ENCODE data around the gene CSNK1G2.

The CSNK1G2 gene

DNA sequence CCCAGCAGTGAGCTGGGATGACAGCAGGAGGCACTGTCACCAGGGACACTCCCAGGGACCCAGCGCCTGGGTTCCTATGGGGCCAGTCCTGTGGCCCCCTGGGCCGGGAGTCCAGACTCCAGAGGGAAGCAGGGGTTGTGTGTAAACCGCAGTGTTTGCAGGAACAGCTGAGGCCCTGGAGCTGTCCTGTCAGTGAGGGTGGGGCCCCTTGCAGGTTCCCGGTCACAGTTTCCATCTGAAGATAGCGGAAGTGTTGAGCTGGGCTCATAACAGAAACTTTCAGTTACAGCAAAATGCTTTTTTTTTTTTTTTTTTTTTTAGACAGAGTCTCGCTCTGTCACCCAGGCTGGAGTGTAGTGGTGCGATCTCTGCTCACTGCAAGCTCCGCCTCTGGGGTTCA lies 17.7 kb upstream of the CSNK1G2 start:
- H3K27me3 Mint-ChIP-seq = no peaks in the 10 kb centered on the region
- no peak for DNase-seq (ENCODE audit: low spot score in 2 of 2)
- H3K27ac Mint-ChIP-seq (ENCODE audit: low read depth) = no peak overlapping the region
- H3K4me3 Mint-ChIP-seq = peak overlapping the region; percentile 23
- H3K4me1 Mint-ChIP-seq = peaks cover 8% of the 10 kb centered on the region
- ATAC-seq (replicated peaks; ENCODE audit: extremely low read depth, poor library complexity, severe bottlenecking) = peak; percentile 57
- H3K9me3 Mint-ChIP-seq = no peaks in the 10 kb centered on the region
- H3K36me3 Mint-ChIP-seq (ENCODE audit: insufficient read depth) = peaks cover 14% of the 10 kb centered on the region

DNA sequence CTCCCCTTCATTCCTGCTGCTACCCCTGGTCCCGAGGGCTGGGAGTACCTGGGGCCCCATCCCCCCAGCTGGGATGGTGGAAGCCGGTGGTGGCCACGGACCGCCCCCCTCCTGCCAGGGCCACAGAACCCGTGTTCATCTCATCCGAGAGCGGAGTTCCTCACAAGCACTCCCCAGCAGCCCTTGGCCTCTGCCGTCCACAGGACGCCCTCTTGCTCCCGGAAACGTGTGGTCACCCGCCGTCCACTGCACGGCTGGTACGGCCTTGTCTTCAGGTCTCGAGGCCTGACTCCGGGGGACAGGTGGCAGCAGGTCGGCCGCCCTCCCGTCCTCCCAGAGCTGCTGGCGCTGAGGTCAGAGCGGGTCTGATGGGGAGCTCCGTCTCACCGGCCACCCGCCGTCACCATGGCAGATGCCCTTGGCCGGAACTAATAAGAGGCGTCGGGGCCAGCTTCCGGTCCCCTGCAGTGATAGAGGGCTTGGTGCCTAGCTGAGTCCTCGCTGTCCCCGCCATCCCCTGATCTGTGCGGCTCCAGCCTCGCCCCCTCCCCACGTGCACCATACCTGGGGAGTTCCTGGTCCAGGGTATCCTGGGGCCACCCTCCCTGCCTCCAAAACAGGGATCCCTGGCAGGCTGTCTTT lies 16.5 kb upstream of the CSNK1G2 start:
- Mint-ChIP-seq H3K4me3 (no peak overlapping the region), H3K9me3 (no peaks in the 10 kb centered on the region), H3K36me3 (ENCODE audit: insufficient read depth) (peaks cover 12% of the 10 kb centered on the region), H3K27ac (ENCODE audit: low read depth) (no peak overlapping the region), H3K4me1 (peaks cover 8% of the 10 kb centered on the region), H3K27me3 (no peaks in the 10 kb centered on the region)
- ATAC-seq (replicated peaks; ENCODE audit: extremely low read depth, poor library complexity, severe bottlenecking) (no peak), DNase-seq (ENCODE audit: low spot score in 2 of 2) (no peak)

DNA sequence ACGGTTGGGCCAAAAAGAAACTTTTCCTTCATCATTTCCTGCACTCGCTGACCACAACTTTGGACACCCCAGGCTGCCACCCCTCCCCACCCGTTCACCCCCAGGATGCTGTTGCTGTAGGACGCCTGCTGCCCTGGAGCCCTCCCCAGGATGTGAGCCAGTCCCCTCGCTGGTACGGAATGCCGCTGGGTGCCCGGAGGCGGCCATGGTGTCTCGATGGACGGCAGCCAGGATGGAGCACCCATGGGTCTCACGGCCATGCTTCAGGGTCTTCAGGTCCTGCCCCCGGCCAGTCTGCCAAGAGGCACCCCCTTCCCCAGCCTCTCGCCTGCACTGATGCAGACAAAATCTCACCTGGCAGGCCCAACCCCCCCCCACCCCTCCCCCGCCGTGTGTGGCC lies 15.4 kb upstream of the CSNK1G2 start:
- H3K36me3 Mint-ChIP-seq (ENCODE audit: insufficient read depth) = peaks cover 11% of the 10 kb centered on the region
- no peak overlapping the region for H3K4me3 Mint-ChIP-seq
- no peaks in the 10 kb centered on the region for H3K9me3 Mint-ChIP-seq
- H3K4me1 Mint-ChIP-seq = peaks cover 14% of the 10 kb centered on the region
- no peak overlapping the region for H3K27ac Mint-ChIP-seq (ENCODE audit: low read depth)
- ATAC-seq (replicated peaks; ENCODE audit: extremely low read depth, poor library complexity, severe bottlenecking) (no peak), DNase-seq (ENCODE audit: low spot score in 2 of 2) (no peak)
- no peaks in the 10 kb centered on the region for H3K27me3 Mint-ChIP-seq

DNA sequence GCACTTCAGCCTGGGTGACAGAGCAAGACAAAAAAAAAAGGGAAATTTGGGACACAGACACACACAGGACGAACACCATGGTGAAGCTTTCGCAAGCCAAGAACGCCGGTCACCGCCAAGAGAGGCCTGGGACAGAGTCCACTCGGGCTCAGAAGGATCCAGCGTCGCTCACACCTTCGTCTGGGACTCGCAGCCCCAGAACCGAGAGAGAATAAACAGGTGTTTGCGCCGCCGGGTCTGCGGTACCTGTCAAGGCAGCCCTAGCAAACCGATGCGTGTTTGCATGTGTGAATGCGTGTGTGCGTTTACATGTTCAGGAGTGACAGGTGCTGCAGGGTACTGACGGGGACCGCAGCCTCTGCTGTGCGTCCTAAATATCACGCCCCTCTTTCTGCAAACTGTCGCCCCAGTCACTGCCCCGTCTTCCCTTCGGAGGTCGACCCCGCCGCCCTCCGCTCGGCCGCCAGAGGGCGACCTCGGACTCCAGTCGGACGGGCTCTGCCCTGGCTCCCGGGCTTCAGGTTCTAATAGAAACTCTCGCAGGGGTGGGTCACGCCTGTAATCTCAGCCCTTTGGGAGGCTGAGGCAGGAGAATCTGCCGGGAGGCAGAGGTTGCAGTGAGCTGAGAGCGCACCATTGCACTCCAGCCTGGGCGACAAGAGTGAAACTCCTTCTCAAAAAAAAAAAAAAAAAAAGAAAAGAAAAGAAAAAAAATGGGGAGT lies 11.8 kb upstream of the CSNK1G2 start:
- peak overlapping the region; percentile 87 for H3K27ac Mint-ChIP-seq (ENCODE audit: low read depth)
- DNase-seq (ENCODE audit: low spot score in 2 of 2) = peak; percentile 76 to 78

GRCh38 chr19:1931445-1931844 lies 9.5 kb upstream of the CSNK1G2 start:
- Mint-ChIP-seq H3K4me3 (no peak overlapping the region), H3K36me3 (ENCODE audit: insufficient read depth) (peaks cover 10% of the 10 kb centered on the region), H3K27ac (ENCODE audit: low read depth) (no peak overlapping the region), H3K27me3 (no peaks in the 10 kb centered on the region), H3K9me3 (no peaks in the 10 kb centered on the region), H3K4me1 (peaks cover 28% of the 10 kb centered on the region)
- DNase-seq (ENCODE audit: low spot score in 2 of 2) = no peak
- ATAC-seq (replicated peaks; ENCODE audit: extremely low read depth, poor library complexity, severe bottlenecking) = no peak

More for the DNA sequence above, 11.8 kb upstream of the CSNK1G2 start:
- ATAC-seq (replicated peaks; ENCODE audit: extremely low read depth, poor library complexity, severe bottlenecking) = peak; percentile 88
- Mint-ChIP-seq H3K27me3 (no peaks in the 10 kb centered on the region), H3K9me3 (no peaks in the 10 kb centered on the region), H3K4me1 (peaks cover 19% of the 10 kb centered on the region), H3K4me3 (peak overlapping the region; percentile 54), H3K36me3 (ENCODE audit: insufficient read depth) (peaks cover 12% of the 10 kb centered on the region)

DNA sequence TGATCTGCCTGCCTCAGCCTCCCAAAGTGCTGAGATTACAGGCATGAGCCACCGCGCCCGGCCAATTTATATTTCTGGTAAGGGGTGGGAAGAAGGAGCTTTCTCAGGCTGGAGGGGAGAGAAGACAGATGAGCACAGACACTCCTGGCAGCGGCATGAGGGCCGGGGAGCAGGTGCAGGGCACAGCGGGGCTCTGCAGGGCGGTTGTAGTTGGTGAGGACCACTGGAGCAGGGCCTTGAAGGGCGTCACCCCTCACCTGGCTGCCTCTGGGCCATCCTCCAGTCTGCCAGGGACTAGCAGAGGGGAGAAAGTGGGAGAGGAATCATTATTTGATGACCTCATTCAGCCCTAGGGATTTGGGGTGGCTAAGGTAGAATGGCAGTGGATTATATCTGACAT lies 8.6 kb upstream of the CSNK1G2 start:
- peaks cover 33% of the 10 kb centered on the region for H3K4me1 Mint-ChIP-seq
- ATAC-seq (replicated peaks; ENCODE audit: extremely low read depth, poor library complexity, severe bottlenecking) (no peak), DNase-seq (ENCODE audit: low spot score in 2 of 2) (no peak)
- H3K27me3 Mint-ChIP-seq = no peaks in the 10 kb centered on the region
- no peak overlapping the region for H3K4me3 Mint-ChIP-seq
- H3K36me3 Mint-ChIP-seq (ENCODE audit: insufficient read depth) = peaks cover 10% of the 10 kb centered on the region
- H3K27ac Mint-ChIP-seq (ENCODE audit: low read depth) = no peak overlapping the region
- H3K9me3 Mint-ChIP-seq = no peaks in the 10 kb centered on the region

DNA sequence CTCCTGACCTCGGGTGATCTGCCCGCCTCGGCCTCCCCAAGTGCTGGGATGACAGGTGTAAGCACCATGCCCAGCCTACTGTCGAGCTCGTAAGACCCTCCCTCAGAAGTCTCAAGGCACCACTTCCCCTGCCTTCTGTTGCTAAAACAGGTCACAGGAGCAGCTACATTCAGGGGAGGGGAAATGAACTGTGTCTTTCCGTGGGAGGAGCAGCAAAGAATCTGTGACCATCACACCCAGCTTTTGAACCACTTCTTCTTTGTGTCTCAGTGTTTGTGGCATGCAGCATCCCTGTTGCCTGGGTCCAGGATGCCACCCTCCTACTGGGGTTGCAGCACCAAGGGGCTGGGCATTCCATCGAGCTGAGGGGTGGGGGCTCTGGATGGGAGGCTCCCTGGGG lies 7.7 kb upstream of the CSNK1G2 start:
- peaks cover 10% of the 10 kb centered on the region for H3K36me3 Mint-ChIP-seq (ENCODE audit: insufficient read depth)
- ATAC-seq (replicated peaks; ENCODE audit: extremely low read depth, poor library complexity, severe bottlenecking) = no peak
- no peaks in the 10 kb centered on the region for H3K9me3 Mint-ChIP-seq
- no peak overlapping the region for H3K4me3 Mint-ChIP-seq
- no peak for DNase-seq (ENCODE audit: low spot score in 2 of 2)
- H3K27me3 Mint-ChIP-seq = no peaks in the 10 kb centered on the region
- no peak overlapping the region for H3K27ac Mint-ChIP-seq (ENCODE audit: low read depth)
- H3K4me1 Mint-ChIP-seq = peaks cover 26% of the 10 kb centered on the region

DNA sequence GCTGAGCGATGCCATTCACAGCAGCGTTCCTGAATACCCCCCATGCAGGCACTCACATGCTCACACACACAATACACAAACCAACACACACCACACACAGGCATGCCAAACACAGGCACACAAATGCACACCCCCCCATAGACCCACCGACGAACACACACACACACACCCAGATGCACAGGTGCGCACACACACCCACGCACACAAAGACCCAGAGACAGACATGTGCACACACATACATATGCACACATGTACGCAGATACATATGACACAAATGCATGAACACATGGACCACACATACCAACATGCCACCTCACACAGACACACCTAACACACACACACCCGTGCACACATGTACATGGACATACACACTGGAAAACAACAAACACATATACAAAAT lies 7.0 kb upstream of the CSNK1G2 start:
- ATAC-seq (replicated peaks; ENCODE audit: extremely low read depth, poor library complexity, severe bottlenecking) = no peak
- peaks cover 10% of the 10 kb centered on the region for H3K36me3 Mint-ChIP-seq (ENCODE audit: insufficient read depth)
- H3K4me1 Mint-ChIP-seq = peaks cover 26% of the 10 kb centered on the region
- H3K27me3 Mint-ChIP-seq = no peaks in the 10 kb centered on the region
- H3K4me3 Mint-ChIP-seq = no peak overlapping the region
- no peak overlapping the region for H3K27ac Mint-ChIP-seq (ENCODE audit: low read depth)
- H3K9me3 Mint-ChIP-seq = no peaks in the 10 kb centered on the region
- no peak for DNase-seq (ENCODE audit: low spot score in 2 of 2)

- no peak for ATAC-seq (replicated peaks; ENCODE audit: extremely low read depth, poor library complexity, severe bottlenecking)
- Mint-ChIP-seq H3K27ac (ENCODE audit: low read depth) (peak overlapping the region; percentile 1), H3K36me3 (ENCODE audit: insufficient read depth) (peaks cover 18% of the 10 kb centered on the region), H3K9me3 (no peaks in the 10 kb centered on the region), H3K4me3 (no peak overlapping the region), H3K4me1 (peaks cover 30% of the 10 kb centered on the region), H3K27me3 (no peaks in the 10 kb centered on the region)
- no peak for DNase-seq (ENCODE audit: low spot score in 2 of 2)
These were observed 5.3 kb upstream of the CSNK1G2 start for GRCh38 chr19:1935484-1936208.

DNA sequence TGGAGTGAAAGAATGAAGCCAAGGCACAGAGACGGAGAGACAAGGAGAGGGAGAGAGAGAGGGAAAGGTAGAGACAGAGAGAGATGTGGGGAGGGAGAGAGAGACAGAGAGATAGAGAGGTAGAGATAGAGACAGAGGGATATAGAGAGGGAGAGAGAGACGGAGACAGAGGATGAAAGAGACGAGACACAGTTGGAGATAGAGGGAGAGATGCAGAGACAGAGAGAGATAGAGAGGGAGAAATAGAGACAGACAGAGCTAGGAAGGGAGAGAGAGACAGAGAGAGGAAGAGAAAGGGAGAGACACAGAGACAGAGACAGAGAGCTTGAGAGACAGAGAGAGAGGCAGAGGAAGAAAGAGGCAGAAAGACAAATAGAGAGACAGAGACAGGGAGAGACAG lies 4.5 kb upstream of the CSNK1G2 start:
- H3K4me3 Mint-ChIP-seq = no peak overlapping the region
- H3K36me3 Mint-ChIP-seq (ENCODE audit: insufficient read depth) = peaks cover 18% of the 10 kb centered on the region
- peaks cover 30% of the 10 kb centered on the region for H3K4me1 Mint-ChIP-seq
- ATAC-seq (replicated peaks; ENCODE audit: extremely low read depth, poor library complexity, severe bottlenecking) (no peak), DNase-seq (ENCODE audit: low spot score in 2 of 2) (no peak)
- H3K27me3 Mint-ChIP-seq = no peaks in the 10 kb centered on the region
- H3K27ac Mint-ChIP-seq (ENCODE audit: low read depth) = peak overlapping the region; percentile 1
- H3K9me3 Mint-ChIP-seq = no peaks in the 10 kb centered on the region

GRCh38 chr19:1936916-1937610 lies 3.9 kb upstream of the CSNK1G2 start:
- ATAC-seq (replicated peaks; ENCODE audit: extremely low read depth, poor library complexity, severe bottlenecking) = no peak
- Mint-ChIP-seq H3K9me3 (no peaks in the 10 kb centered on the region), H3K27me3 (no peaks in the 10 kb centered on the region), H3K36me3 (ENCODE audit: insufficient read depth) (peaks cover 21% of the 10 kb centered on the region), H3K27ac (ENCODE audit: low read depth) (peak overlapping the region; percentile 1), H3K4me3 (no peak overlapping the region), H3K4me1 (peaks cover 30% of the 10 kb centered on the region)
- DNase-seq (ENCODE audit: low spot score in 2 of 2) = no peak

DNA sequence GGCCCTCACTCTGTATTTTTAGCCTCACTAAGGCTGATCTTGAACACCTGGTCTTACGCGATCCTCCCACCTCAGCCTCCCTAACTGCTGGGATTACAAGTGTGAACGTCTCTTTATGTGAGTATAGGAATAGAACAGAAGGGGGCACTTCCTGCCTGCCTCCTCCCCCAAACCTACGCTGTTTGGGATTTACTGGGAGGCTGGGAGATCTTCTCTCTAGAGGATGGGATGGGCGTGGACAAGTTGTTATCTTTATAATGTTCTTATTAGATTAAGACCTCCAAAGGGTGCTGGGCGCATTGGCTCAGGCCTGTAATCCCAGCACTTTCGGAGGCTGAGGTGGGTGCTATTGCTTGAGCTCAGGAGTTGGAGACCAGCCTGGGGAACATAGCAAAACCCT lies 2.9 kb upstream of the CSNK1G2 start:
- no peaks in the 10 kb centered on the region for H3K9me3 Mint-ChIP-seq
- H3K27ac Mint-ChIP-seq (ENCODE audit: low read depth) = no peak overlapping the region
- peaks cover 31% of the 10 kb centered on the region for H3K36me3 Mint-ChIP-seq (ENCODE audit: insufficient read depth)
- peaks cover 41% of the 10 kb centered on the region for H3K4me1 Mint-ChIP-seq
- H3K4me3 Mint-ChIP-seq = no peak overlapping the region
- ATAC-seq (replicated peaks; ENCODE audit: extremely low read depth, poor library complexity, severe bottlenecking) (no peak), DNase-seq (ENCODE audit: low spot score in 2 of 2) (no peak)
- H3K27me3 Mint-ChIP-seq = no peaks in the 10 kb centered on the region

Data from central memory CD8-positive, alpha-beta T cell (primary cell).